ENCODE data around the gene MRI1.
"Not testable (repeated sequence)": the region's sequence is repeated elsewhere in the genome, so short reads cannot be mapped to it uniquely, and the experiment has no call there.

MRI1 gene

DNA sequence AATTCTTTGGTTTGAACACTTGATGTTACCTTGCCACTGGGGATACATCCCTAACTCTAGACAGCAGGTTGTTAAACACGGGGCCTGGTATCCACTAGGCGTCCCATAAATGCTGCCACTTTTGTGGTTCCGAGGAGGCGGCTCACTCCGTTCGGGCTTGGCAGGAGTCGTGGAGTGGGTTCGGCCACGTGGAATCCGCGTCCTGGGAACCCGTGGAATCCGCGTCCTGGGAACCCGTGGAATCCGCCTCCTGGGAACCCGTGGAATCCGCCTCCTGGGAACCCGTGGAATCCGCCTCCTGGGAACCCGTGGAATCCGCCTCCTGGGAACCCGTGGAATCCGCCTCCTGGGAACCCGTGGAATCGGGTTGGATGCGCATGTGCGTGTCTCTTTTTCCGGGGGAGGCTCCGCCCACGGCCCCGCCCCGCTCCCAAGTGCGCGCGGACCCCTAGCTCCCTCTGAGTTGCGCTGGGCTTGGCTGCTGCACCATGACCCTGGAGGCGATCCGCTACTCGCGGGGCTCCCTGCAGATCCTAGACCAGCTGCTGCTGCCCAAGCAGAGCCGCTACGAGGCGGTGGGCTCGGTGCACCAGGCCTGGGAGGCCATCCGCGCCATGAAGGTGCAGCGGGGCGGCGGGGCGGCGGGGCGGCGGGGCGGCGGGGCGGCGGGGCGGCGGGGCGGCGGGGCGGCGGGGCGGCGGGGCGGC, at the start of gene MRI1:
Gene MRI1 (plus strand): TSS at position 422 of the 707 bp plus-strand sequence. CDS start 67 bp downstream, at position 489.
- DNase-seq (ENCODE audit: low read depth, low spot score), result no peak

DNA sequence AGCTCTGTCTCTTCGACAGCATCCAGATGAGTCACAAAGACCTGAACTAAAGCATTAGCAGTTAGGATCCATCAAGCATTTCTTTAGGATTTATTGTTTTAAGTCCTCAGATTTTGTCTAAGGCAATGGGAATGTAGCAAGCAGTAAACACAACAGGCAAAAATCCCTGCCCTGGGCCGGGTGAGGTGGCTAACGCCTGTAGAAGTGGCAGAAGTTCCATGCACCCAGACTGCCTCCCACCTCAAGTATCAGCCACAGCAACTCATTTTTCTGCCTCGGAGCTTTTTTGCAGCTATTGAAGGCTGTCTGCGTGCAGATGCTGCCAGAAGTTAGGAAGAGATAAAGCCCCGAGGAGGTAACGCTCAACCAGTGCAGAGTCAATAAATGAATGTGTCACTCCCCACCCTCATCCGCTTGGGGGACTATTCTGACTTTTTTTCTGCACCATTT, 47.1 kb upstream of the MRI1 start:
- no peak for DNase-seq (ENCODE audit: low read depth, low spot score)

DNA sequence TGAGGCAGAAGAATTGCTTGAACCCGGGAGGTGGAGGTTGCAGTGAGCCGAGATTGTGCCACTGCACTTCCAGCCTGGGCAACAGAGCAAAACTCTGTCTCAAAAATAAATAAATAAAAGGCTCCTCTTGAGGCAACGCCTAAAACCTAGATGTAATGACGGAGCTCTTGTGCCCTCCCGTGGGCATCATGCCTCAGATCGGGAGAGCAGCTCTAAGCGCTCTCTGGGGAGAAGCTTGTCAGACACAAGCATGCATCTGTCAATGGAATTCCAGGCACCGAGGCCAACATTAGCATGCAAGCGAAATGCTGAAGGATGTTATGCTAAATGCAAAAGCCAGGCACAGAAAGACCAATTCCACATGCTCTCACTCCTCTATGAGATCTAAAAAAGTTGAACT, 45.6 kb upstream of the MRI1 start:
- DNase-seq (ENCODE audit: low read depth, low spot score), result peak; percentile 29

DNA sequence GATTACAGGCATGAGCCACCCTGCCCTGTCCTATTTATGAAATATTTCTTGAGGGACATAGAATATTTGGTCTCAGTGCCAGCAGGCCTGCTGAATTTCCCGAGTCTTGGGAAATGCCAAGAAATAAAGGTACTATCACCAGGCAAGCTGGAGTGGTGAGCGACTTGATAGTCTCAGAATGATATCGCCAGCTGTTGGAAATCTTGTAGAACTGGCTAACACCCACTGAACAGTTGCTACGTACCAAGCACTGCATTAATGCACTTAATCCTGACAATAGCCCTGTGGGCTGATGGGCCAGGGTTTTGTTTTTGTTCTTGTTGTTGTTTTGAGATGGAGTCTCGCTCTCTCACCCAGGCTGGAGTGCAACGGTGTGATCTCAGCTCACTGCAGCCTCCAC, 42.2 kb upstream of the MRI1 start:
- DNase-seq (ENCODE audit: low read depth, low spot score), result no peak

DNA sequence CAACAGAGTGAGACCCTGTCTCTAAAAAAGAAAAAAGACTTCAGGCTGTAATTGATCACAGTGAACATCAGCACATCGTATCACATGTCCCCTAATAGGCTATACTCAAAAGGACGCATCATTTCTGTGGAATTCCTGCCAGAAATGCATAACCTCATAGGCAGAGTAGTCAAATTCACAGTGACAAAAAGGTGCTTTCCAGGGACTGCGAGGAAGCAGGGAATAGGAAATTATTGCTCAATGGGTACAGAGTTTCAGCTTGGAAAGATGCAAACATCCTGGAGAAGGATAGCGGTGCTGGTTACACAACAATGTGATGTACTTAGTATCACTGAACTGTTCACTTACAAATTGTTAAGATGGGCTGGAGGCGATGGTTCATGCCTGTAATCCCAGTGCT, 41.1 kb upstream of the MRI1 start:
- no peak for DNase-seq (ENCODE audit: low read depth, low spot score)

DNA sequence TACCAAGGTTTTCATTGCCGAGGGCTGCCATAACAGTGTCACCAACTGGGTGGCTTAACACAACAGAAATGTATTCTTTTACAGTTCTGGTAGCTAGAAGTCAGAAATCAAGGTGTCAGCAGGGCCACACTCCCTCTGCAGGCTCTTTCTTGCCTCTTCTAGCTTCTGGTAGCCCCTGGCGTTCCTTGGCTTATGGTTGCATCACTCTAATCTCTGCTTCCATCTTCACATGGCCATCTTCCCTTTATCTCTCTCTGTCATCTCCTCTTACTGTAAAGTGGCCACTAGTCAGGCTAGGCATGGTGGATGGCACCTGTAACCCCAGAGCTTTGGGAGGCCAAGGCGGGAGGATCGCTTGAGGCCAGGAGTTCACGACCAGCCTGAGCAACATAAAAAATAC, 38.0 kb upstream of the MRI1 start:
- no peak for DNase-seq (ENCODE audit: low read depth, low spot score)

DNA sequence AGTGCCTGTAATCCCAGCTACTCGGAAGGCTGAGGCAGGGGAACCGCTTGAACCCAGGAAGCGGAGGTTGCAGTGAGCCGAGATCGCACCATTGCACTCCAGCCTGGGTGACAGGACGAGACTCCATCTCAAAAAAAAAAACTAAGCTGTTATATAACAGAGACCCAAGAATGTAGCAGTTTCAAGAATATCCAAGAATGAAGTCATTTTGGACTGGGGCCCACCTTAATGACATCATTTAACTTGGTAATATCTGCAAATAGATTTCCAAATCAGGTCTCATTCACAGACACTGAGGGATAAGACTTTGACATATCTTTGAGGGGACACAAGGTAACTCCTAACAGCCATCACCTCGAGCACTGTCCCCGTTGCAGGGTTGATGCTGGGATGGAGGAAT, 36.5 kb upstream of the MRI1 start:
- DNase-seq (ENCODE audit: low read depth, low spot score), result no peak

DNA sequence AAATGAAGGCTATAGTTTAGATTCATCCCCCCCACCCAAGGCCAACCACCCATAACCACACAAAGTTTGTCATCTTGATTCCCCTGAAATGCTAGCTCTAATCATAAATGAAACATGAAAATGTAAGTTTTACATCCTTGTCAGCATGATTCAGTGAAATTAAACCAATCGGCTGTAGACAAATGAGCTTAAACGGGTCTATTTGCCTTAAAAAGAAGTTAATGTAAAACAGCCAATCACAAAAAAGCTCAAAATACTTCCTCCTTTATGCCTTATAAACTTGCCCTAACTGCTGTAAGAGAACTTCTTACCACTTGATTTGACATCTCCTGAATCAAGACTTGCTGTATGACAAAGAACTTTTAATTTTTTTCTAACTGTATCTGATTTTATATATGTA, 34.5 kb upstream of the MRI1 start:
- no peak for DNase-seq (ENCODE audit: low read depth, low spot score)

DNA sequence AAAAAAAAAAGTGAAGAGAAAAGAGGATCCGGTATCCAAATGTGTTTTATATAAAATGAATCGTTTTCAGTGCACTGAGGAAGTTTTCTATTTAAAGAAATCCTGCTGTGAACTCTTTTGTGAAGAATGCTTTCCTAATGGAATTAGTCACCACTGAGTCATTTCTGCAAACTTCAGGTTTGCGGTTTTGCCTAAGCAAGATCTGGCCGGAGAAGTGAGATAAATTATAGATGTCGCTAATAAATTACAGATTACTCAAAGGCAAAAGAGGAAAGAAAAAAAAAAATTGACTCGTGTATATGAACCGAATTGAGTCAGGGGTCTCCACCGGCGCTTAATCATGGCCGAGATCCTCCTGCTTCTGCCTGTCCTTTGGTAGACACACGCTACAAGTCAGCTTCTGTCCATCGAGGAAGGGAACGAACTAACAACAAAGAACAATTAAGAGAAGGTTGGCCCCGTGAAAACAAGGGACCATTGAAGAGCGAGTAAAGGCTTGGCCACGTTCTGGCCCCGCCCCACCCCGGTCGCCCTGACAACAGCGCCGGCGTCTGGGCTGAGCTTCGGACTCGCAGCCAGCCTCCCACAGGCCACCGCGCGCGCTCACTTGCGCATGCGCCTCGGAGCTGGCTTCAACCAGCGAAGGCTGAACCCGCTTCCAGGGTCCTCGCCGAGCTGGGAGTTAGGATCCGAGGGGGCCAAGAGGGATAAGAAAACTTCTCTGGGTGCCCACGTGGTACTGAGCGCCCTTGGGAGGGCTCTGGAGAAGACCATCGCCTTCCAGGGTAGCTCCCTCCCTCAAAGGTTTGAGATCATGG, 33.0 kb upstream of the MRI1 start:
- peak; percentile 85 for DNase-seq (ENCODE audit: low read depth, low spot score)

DNA sequence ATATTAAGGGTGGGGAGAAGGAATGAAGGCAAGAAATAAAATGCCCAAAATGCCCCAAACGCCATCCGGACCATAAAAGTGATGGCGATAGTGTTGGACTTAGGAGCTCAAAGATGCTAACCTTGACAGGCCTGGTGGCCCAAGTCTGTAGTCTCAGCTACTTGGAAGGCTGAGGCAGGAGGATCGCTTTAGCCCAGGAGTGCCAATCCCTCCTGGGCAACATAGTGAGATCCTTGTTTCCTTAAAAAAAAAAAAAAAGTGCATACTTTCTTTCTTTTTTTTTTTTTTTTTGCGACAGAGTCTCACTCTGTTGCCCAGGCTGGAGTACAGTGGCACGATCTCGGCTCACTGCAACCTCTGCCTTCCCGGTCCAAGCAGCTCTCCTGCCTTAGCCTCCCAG, 32.0 kb upstream of the MRI1 start:
- no peak for DNase-seq (ENCODE audit: low read depth, low spot score)

DNA sequence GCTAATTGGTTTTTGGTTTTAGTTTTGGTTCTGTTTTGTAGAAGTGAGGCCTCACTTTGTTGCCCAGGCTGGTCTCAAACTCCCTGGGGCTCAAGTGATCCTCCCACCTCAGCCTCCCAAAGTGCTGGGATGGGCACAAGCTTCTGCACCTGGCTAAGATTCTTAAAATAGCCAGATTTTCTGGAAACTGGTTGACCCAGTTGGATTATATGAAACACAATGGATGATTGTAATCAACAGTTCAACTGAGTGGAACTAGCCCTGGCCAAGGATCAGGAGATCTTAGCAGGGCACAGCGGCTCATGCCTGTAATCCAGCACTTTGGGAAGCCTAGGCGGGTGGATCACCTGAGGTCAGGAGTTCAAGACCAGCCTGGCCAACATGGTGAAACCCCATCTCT, 29.6 kb upstream of the MRI1 start:
- DNase-seq (ENCODE audit: low read depth, low spot score), result no peak

DNA sequence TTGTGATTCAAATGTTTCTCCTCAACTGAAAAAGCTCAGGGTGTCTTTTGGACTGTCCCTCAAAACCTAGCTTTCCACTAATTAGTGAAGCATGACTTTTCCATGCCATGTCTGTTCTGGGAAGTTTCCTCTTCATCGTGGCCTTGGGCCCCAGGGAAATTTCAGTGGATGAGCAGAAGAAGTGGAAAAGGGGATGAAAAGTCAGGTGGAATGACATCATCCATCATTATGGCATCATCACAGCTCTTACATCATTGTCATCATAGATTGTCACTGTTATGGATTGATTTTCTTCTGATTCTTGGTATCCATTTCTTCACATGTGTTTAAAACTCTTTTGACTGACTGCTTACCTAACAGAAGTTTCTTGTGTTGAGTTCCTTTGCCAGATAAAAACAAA, 26.2 kb upstream of the MRI1 start:
- no peak for DNase-seq (ENCODE audit: low read depth, low spot score)

DNA sequence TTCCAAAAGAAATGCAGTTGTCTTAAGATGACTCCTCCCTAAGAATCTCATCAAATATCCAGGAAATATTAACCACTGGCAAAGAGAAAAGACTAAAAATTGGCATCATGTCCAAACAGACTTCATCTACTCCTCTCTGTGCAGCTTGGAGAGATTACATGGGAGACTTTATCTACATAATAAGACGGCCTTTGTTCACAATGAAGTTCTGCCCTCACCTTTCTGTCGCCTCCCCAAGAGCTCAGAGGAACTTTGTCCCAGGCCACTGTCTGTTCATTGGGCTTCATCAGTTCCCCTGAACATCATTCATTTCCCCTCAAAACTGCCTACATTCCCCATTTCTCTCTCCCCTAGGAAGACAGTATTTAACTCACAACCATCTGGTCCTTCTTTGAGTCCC, 22.4 kb upstream of the MRI1 start:
- no peak for DNase-seq (ENCODE audit: low read depth, low spot score)

DNA sequence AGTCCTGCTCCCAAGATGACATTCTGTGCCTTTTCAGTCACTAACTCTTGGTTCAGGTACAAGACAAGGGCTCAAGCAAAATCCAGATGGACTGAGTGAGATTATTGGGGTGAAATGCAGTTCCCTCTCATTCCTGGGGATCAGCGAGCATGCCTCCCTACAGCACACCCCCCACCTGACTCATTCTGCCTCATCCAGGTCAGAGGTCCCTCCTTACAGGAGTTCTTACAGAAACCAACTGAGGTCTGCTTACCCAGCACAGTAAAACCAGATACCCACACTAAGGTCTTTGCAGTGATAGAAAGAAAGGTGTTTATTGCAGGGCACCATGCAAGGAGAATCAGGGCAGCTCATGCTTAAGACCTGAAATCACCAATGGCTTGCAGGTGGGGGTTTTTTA, 21.6 kb upstream of the MRI1 start:
- no peak for DNase-seq (ENCODE audit: low read depth, low spot score)

DNA sequence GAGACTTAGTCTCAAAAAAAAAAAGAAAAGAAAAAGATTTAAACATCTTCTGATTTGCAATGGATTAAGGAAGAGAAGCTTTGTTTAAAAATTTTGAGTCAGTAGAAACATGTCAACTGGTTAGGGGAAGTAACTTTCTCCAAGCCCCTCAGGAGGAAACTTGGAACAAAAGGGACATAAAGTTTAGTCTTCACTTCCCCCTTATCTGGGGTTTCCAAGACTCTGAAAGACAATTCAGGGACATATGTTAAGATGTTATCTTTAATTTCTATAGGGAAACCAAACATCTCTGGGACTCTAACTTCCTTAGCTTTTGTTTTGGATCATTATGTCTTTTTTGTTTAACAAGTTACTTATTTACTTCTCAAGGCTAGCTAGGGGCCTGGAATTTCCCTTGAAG, 20.1 kb upstream of the MRI1 start:
- no peak for DNase-seq (ENCODE audit: low read depth, low spot score)

DNA sequence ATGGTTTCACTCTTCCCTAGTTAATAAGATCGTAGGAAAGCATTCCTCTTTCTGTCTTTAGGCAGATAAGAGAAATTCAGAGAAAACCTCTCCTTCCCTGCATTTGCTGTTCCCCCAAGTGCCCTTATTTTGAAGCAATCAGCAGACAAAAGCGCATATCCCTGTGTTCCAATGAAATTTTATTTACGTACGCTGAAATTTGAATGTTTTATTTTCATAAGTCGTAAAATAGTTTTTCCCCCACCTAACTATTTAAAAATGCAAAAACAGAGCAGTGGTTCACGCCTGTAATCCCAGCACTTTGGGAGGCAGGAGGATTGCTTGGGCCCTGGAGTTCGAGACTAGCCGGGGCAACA, 17.2 kb upstream of the MRI1 start:
- no peak for DNase-seq (ENCODE audit: low read depth, low spot score)

DNA sequence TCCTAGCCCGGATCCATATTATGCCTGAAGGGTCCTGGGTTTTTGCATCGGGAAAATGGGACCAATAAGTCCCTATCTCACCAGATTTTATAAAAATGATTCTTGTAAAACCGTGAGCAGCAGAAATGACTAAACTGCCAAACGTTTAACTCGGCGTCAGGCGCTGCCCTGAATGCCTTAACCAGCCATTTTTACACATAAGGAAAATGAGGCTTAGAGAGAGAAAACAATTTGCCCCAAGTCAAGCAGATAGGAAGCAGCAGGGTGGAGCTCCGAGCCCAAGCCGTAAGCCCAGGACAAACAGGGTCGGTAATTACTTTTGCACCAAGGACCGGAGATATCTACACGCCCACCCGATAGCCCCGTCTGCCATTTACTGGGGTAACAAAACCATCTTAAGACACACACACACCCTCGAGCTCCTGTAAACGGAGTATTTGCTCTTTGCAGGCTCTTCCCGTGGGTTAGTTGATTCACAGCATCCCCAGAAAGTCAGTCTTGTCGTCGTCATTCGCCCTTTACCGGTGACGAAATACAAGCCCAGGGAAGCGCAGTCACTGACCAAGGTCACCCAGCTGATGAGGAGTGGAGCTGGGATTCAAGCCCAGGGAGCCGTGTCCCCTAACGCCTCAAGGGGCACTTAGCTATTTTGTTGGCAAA, 16.0 kb upstream of the MRI1 start:
- no peak for DNase-seq (ENCODE audit: low read depth, low spot score)

DNA sequence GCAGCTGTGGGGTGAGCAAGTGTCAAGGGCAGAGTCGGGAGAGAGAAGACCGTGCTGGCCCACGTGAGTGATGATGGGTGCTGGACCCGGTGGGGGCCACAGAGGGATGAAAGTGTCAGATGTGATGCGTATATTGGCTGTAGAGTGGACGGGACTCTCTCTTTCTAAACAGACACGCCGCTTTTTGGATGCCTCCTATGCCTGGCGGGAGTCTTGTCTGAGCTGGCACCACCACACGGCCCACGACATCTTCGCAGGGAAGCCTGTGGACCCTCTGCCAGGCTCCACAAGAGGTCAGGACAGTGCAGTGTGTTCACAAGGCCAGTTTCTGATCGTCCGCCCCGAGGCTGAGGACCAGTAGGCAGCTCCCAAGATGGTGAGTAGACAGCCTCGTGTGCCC, 12.9 kb upstream of the MRI1 start:
- no peak for DNase-seq (ENCODE audit: low read depth, low spot score)

DNA sequence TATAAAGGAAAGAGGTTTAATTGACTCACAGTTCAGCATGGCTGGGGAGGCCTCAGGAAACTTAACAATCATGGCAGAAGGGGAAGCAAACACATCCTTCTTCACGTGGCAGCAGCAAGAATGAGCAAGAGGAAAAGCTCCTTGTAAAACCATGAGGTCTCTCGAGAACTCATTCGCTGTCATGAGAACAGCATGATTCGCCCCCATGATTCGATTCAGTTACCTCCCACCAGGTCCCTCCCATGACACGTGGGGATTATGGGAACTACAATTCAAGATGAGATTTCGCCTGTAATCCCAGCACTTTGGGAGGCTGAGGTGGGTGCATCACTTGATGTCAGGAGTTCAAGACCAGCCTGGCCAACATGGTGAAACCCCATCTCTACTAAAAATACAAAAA, 10.7 kb upstream of the MRI1 start:
- DNase-seq (ENCODE audit: low read depth, low spot score), result not testable (repeated sequence)

DNA sequence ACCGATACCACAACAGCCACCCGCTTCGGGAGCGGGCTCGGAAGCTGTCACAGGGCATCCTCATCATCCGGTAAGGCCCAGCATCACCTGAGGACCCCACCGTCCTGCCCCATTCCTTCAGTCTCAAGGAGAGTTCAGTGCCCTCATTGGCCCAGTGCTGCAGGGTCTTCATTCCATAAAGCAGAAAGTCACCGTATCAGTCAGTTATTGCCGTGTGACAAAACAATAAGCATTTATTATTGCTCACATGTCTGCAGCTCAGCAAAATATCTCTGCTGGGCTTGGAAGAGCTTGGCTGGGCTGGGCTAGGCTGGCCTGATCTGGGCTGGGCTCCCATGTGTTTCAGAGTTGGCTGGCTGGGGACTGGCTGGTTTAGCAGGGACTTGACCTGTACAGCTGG, 8.1 kb upstream of the MRI1 start:
- DNase-seq (ENCODE audit: low read depth, low spot score), result no peak

DNA sequence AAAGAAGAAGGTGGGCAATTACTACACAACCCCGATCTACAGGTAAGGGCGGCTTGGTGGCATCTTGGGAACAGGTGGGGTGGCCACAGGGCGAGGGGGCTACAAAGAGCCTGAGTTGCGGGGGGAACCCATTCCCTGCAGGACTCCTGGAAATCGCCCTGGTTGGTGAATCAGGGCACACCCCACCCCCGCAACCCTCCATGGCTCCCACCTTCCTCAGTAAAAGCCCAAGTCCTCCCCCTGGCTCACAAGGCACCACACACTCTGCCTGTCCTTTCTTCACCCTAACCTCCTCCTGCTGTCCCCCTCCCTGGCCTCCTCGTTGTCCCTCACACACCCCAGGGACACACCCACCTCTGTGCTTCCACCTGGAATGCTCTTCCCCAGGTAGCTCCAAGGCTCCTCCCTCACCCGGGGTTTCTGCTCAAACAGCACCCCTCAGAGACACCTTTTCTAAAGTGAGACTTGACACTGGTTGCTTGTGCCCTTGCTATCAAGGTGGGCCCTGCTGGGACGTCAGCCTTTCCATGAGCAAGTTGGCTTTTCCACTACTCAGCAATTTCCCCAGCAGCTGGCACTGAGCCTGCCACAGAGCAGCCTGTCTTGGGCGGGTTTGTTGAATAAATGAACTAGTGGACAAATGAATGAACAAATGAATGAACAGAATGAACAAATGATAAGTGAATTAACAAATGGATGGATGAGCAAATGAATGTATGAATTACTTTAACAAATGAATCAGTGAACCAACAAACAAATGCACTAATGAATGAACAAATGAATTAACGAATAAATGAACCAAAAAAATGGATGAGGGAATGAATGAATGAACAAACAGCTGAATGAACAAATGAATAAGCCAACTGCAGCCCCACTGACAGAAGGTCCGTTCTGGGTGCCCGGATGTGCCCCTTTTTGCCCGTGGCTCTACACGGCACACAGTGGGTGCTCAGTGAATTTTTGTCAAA, 6.2 kb upstream of the MRI1 start:
- no peak for DNase-seq (ENCODE audit: low read depth, low spot score)

DNA sequence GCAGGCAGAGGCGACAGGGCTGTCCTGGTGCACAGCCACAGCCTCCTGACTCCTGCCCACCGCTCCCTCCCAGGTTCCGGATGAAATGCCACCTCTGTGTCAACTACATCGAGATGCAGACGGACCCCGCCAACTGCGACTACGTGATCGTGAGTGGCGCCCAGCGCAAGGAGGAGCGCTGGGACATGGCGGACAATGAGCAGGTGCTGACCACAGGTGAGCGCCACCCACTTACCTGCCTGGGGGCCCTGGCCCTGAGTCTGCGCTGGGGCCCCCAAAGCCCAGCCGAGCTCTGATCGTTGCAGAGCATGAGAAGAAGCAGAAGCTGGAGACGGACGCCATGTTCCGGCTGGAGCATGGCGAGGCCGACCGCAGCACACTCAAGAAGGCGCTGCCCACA, 5.5 kb upstream of the MRI1 start:
- no peak for DNase-seq (ENCODE audit: low read depth, low spot score)
